Prostate gland (tissue), 2 donors: ENCODE data around the gene NINL. TPM values are rescaled to one million over a fixed set of nuclear protein-coding genes. Genes with fewer than 3 reads are reported as not detected.

ENCODE experiments used
- DNase-seq: peaks from one replicate; pipeline ENCODE4 v3.0.0-alpha.2; 2019; ENCODE audit warnings: low spot score
- H3K27ac ChIP-seq, 2 donors: fragments of 200-600 bp; sonication (generic); 2 replicates each; pipeline ENCODE4 v1.5.1; 2017 to 2019
- H3K27me3 ChIP-seq: fragments of 200-600 bp; sonication (generic); replicated peaks from 2 replicates; pipeline ENCODE4 v1.5.1; 2019; ENCODE audit not compliant: insufficient read depth
- H3K36me3 ChIP-seq, 2 donors: fragments of 200-600 bp; sonication (generic); 1 replicate in 1 of 2; 2 replicates in 1 of 2; pipeline versions ENCODE4 v1.5.1 to v1.8.1; 2017 to 2019
- H3K4me1 ChIP-seq: fragments of 200-600 bp; sonication (generic); replicated peaks from 2 replicates; pipeline ENCODE4 v1.5.1; 2019
- H3K4me3 ChIP-seq, 2 donors: fragments of 200-600 bp; sonication (generic); 2 replicates each; pipeline ENCODE4 v1.5.1; 2017 to 2019
- H3K9me3 ChIP-seq: fragments of 200-600 bp; sonication (generic); 2 replicates; pipeline ENCODE4 v1.5.1; 2017
- POLR2A ChIP-seq: fragments of 450-650 bp; IDR thresholded peaks from one replicate; pipeline ENCODE4 v1.6.1; 2016; ENCODE audit warnings: antibody characterized with exemption, mild to moderate bottlenecking
- POLR2AphosphoS5 ChIP-seq: sonication (generic); formaldehyde crosslinking; IDR thresholded peaks from one replicate; pipeline ENCODE4 v1.6.1; 2017; ENCODE audit warnings: antibody characterized with exemption
- WGBS: methylation state at CpG from one replicate; pipeline ENCODE4 v1.1.5; 2018; 5-methylcytosine and 5-hydroxymethylcytosine counted together
- intact Hi-C: fragments of 100-400 bp; cut with DNase I; formaldehyde crosslinking; loops from one replicate; pipeline ENCODE4 v1.14.2; 2022
- total RNA-seq, 2 donors: library from RNA; depleted of rRNA; stranded (reverse); fragments of >200 nt; gene quantifications; one replicate each; pipeline ENCODE4 v1.1.0, GENCODE V29; 2016
- TF ChIP-seq, protein P1 (sequence below), 4 experiments: fragments of 200-600 bp in 2 of 4; fragments of 450-650 bp in 2 of 4; sonication (generic) in 2 of 4; IDR thresholded peaks; 1 replicate in 3 of 4; 2 replicates in 1 of 4; pipeline ENCODE4 v1.5.1; 2016 to 2019; ENCODE audit warnings: antibody characterized with exemption in 4 of 4, mild to moderate bottlenecking in 2 of 4, moderate library complexity in 2 of 4

NINL gene
- total RNA-seq, 2 donors from 2014 or later = 16.3 to 31.1 TPM

DNA sequence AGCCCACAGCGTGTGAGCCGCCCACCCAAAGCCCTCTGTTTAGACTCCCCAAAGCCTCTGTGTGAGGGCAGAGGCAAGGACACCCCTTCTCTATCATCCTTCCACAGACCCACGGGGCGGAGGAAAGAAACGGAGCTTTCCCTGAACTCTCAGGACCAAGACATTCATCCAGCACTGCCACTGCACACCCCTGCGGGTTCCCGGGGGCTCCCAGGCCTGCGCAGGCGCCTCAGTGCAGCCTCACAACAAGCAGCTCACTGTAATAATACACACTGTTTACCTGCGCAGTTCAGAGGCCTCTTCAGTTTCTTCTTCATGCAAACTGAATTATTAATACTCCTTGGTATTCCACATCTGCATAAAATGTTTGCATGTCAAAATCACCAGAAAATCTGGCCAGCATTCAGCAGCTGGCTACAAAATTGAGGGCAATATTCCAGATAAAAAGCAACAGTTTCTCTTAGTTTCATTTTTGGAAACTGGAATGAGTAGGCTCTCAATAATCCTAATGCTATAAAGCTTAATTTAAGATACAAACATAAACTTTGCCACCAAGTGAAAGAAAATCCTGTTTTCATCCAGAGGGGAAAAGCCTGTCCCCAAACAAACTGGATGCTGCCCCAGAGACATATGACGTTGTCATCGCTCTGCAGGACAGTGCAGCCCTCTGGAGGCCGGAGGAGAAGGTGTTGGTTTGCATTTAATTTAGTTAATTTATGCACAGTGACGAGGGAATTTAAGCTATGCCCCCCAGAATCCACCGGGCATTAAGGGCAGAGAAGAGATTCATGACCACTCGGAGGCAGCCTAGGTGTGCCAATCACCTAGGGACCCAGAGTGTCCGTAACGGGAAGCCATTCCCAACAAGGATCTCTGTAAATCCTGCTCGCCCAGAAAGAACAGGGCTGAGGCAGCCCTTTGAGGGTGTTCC is 45.3 kb downstream of the NINL start:
- H3K9me3 ChIP-seq = no peaks in the 10 kb centered on the region
- TF ChIP-seq POLR2AphosphoS5 (peak; percentile 21), POLR2A (no peak)
- TF ChIP-seq, protein P1, sequence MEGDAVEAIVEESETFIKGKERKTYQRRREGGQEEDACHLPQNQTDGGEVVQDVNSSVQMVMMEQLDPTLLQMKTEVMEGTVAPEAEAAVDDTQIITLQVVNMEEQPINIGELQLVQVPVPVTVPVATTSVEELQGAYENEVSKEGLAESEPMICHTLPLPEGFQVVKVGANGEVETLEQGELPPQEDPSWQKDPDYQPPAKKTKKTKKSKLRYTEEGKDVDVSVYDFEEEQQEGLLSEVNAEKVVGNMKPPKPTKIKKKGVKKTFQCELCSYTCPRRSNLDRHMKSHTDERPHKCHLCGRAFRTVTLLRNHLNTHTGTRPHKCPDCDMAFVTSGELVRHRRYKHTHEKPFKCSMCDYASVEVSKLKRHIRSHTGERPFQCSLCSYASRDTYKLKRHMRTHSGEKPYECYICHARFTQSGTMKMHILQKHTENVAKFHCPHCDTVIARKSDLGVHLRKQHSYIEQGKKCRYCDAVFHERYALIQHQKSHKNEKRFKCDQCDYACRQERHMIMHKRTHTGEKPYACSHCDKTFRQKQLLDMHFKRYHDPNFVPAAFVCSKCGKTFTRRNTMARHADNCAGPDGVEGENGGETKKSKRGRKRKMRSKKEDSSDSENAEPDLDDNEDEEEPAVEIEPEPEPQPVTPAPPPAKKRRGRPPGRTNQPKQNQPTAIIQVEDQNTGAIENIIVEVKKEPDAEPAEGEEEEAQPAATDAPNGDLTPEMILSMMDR (IDR thresholded peaks at IDR 0.05) = peak; percentile 9 to 57 (median 48)
- no peaks in the 10 kb centered on the region for H3K27me3 ChIP-seq
- H3K4me3 ChIP-seq = peak overlapping the region; percentile 21 to 25
- peak overlapping the region; percentile 61 to 62 for H3K27ac ChIP-seq
- DNase-seq = no peak
- 38% methylated on average over 19 of the region's 19 CpGs for WGBS
- intact Hi-C loops = loop anchor here (5.0 to 10.0 kb wide), 2 partner anchors 82 to 155 kb away; partner anchors contain the start of genes NANP and ZNF337
- H3K36me3 ChIP-seq = no peaks in the 10 kb centered on the region
- no peaks in the 10 kb centered on the region for H3K4me1 ChIP-seq

DNA sequence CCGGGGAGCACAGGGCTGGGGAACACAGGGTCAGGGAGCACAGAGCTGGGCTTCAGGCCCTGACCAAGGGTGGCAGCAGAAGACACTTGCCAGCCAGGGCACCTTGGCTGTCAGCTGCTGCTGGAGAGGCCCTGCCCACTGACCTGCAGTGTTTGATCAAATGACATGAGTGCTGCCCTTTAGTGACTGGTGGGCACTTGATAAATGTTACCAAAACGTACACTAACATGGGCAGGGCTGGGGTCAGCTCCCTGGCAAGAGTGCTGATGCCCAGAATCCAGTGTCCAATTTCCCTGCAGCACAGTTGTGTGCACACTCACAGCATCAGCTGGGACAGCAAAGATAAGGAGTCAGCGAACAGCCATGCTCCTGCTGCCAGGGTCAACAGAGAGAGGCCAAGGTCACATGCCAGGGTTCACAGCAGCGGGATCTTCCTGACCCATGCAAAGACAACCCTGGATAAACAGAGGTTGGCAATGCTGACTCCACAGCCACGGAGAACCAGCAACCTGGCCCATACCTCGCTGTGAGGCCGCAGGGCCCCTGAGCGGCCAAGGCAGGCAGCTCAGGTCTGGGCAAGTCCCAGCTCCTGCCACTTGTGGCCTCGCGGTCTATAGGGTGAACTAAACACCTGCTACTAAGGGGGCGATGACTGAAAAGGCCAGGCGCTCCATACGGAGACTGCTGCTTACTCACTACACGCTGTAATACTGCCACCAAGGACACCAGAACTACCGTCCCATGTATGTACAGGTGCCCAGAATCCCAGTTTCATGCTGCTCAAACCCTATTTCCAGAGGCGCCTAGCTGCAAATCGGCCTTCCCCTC is 46.3 kb downstream of the NINL start:
- TF ChIP-seq, protein P1 (IDR thresholded peaks at IDR 0.05) = no peak
- TF ChIP-seq POLR2A = no peak
- no peak for TF ChIP-seq POLR2AphosphoS5
- no peaks in the 10 kb centered on the region for H3K36me3 ChIP-seq
- WGBS = 75% methylated on average over 17 of the region's 17 CpGs
- H3K9me3 ChIP-seq = no peaks in the 10 kb centered on the region
- DNase-seq = no peak
- intact Hi-C loops = loop anchor here (10.0 kb wide), 1 partner anchor 156 kb away; the partner anchor contains the start of gene ZNF337
- H3K27ac ChIP-seq = peak overlapping the region; percentile 61 to 62
- H3K27me3 ChIP-seq = no peaks in the 10 kb centered on the region
- peak overlapping the region; percentile 21 to 25 for H3K4me3 ChIP-seq
- H3K4me1 ChIP-seq = no peaks in the 10 kb centered on the region

DNA sequence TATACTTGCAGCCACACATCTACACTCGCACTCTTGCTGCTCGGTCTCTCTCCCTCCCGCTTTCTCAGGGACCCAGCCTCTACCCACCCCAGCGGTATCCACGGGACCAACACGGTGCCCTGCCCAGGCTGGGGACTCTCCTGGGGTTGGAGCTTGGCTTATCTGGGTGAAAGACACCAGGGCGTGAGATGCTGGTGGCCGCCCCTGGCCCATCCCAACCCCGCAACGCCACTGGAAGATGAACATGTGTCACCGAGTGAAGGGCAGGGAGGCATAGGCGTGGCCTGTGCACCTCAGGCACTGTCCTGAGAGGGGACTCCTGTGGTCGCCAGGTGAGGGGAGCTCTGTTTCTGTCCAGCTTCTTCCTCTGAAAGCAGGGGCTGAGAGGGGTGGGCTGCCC is 47.4 kb downstream of the NINL start:
- no peaks in the 10 kb centered on the region for H3K9me3 ChIP-seq
- no peak overlapping the region for H3K4me3 ChIP-seq
- H3K27ac ChIP-seq = no peak overlapping the region
- H3K4me1 ChIP-seq = no peaks in the 10 kb centered on the region
- intact Hi-C loops = loop anchor here (10.0 kb wide), 1 partner anchor 157 kb away; the partner anchor contains the start of gene ZNF337
- DNase-seq = no peak
- TF ChIP-seq POLR2A (no peak), POLR2AphosphoS5 (no peak)
- TF ChIP-seq, protein P1 (IDR thresholded peaks at IDR 0.05) = no peak
- no peaks in the 10 kb centered on the region for H3K27me3 ChIP-seq
- H3K36me3 ChIP-seq = no peaks in the 10 kb centered on the region
- 95% methylated on average over 12 of the region's 13 CpGs for WGBS

DNA sequence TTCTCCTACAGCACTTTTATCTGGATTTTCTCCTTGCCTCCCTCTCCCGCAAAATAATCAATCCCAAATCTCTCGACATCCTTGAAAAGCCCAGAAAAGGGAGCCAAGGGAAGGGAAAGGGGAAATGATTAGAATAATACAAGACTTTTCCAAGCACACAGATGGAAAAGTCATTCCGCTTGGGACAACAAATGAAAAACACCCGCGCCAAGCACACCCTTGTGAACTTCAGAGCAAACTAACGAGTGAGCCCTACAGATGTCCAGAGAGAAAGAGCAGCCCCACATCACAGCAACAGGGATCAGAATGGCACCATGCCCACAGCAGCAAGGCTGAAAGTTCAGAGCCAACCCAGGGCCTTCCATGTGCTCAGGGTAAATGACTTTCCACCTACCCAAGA is 49.6 kb downstream of the NINL start:
- 94% methylated on average over 6 of the region's 6 CpGs for WGBS
- Histone ChIP-seq H3K27ac (no peak overlapping the region), H3K4me1 (no peaks in the 10 kb centered on the region), H3K27me3 (no peaks in the 10 kb centered on the region), H3K36me3 (no peaks in the 10 kb centered on the region), H3K4me3 (no peak overlapping the region), H3K9me3 (no peaks in the 10 kb centered on the region)
- intact Hi-C loops = loop anchor here (10.0 kb wide), 1 partner anchor 159 kb away; the partner anchor contains the start of gene ZNF337
- no peak for DNase-seq
- TF ChIP-seq, protein P1 (IDR thresholded peaks at IDR 0.05) = no peak
- no peak for TF ChIP-seq POLR2A
